Fibroblast of skin of abdomen (primary cell): ENCODE measurements around the gene NFIB. TPM values are rescaled to one million over a fixed set of nuclear protein-coding genes. Genes with fewer than 3 reads are reported as not detected.

Source experiments
- DNase-seq: peaks from one replicate; pipeline ENCODE4 v3.0.0-alpha.2; 2013
- polyA plus RNA-seq, 2 experiments: library from polyadenylated mRNA; unstranded; fragments of 120-200 nt; gene quantifications; one replicate each; pipeline ENCODE4 v1.2.1, GENCODE V29; 2013; ENCODE audit not compliant: insufficient read length in 2 of 2

The NFIB gene
- 4.9 TPM for polyA plus RNA-seq (2013, experiment 1 of 2; ENCODE audit: insufficient read length)
- 4.8 TPM for polyA plus RNA-seq (2013, experiment 2 of 2; ENCODE audit: insufficient read length)

- DNase-seq, result no peak
These were observed at the start of gene NFIB for GRCh38 chr9:14313951-14314423. Gene NFIB, minus strand, starts transcription at chr9:14314141. Its CDS starts 630 bp downstream, at chr9:14313511.

GRCh38 chr9:14362175-14362574 is 48.2 kb upstream of the NFIB start:
- peak; percentile 81 for DNase-seq

GRCh38 chr9:14361074-14361473 is 47.1 kb upstream of the NFIB start:
- DNase-seq, result no peak

GRCh38 chr9:14358523-14358922 is 44.6 kb upstream of the NFIB start:
- DNase-seq, result no peak

GRCh38 chr9:14356351-14357265 is 42.7 kb upstream of the NFIB start:
- no peak for DNase-seq

- no peak for DNase-seq
These were observed 40.3 kb upstream of the NFIB start for GRCh38 chr9:14354201-14354600.

- DNase-seq, result peak; percentile 69
These were observed 39.5 kb upstream of the NFIB start for GRCh38 chr9:14353222-14354056.

- no peak for DNase-seq
These were observed 38.6 kb upstream of the NFIB start for GRCh38 chr9:14352503-14352902.

GRCh38 chr9:14351221-14351836 is 37.4 kb upstream of the NFIB start:
- DNase-seq, result no peak

GRCh38 chr9:14350754-14351153 is 36.8 kb upstream of the NFIB start:
- no peak for DNase-seq

- no peak for DNase-seq
These were observed 36.4 kb upstream of the NFIB start for GRCh38 chr9:14350349-14350728.

- no peak for DNase-seq
These were observed 35.8 kb upstream of the NFIB start for GRCh38 chr9:14349447-14350348.

GRCh38 chr9:14349146-14349446 is 35.2 kb upstream of the NFIB start:
- DNase-seq, result no peak

GRCh38 chr9:14348373-14349145 is 34.6 kb upstream of the NFIB start:
- no peak for DNase-seq

GRCh38 chr9:14348123-14348372 is 34.1 kb upstream of the NFIB start:
- DNase-seq, result no peak

GRCh38 chr9:14347406-14348122 is 33.6 kb upstream of the NFIB start:
- DNase-seq, result no peak

- no peak for DNase-seq
These were observed 33.0 kb upstream of the NFIB start for GRCh38 chr9:14346811-14347405.

- no peak for DNase-seq
These were observed 32.4 kb upstream of the NFIB start for GRCh38 chr9:14346231-14346791.

GRCh38 chr9:14345354-14346230 is 31.7 kb upstream of the NFIB start:
- no peak for DNase-seq
